Stimulated activated CD8-positive, alpha-beta memory T cell treated with anti-CD3 and anti-CD28 coated beads, Interleukin-12 subunit alpha, Interleukin-12 subunit beta, amount 100 ng/mL, for 4 hours (primary cell): ENCODE data around the gene SERP2.

Experiments
- DNase-seq: peaks from one replicate; pipeline ENCODE4 v3.0.0-alpha.2; 2020; ENCODE audit warnings: low read depth

The SERP2 gene

DNA sequence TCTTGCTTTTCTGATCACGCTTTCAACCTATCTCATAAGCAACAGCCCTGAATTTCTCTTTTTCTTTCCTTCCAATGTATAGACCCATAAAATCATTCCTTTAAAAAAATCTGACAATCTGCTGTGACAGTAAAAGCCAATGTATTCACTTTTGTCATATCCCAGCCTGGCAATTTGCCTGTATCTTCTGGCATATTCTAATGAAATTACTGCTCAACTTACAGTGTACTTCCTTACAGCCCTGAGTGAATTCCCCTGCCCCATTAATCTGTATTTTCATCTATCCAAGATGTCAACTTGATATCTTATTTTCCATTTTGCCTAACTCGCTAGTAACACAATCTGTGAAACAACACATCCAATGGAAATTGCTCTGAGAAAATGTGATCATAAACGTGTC, 18.0 kb upstream of the SERP2 start:
- DNase-seq = no peak

DNA sequence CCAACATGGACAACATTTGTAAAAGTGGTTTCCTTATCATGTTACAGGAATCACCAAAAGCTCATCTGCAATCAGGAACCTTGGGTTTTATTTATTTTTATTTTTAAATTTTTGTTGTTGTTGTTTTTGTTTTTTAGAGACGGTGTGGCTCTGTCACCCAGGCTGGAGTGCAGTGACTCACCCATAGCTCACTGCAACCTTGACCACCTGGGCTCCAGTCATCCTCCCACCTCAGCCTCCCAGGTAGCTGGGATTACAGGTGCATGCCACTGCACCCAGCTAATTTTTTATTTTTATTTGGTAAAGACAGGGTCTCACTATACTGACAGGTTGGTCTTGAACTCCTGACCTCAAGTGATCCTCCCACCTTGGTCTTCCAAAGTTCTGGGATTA, 13.6 kb upstream of the SERP2 start:
- DNase-seq = no peak

DNA sequence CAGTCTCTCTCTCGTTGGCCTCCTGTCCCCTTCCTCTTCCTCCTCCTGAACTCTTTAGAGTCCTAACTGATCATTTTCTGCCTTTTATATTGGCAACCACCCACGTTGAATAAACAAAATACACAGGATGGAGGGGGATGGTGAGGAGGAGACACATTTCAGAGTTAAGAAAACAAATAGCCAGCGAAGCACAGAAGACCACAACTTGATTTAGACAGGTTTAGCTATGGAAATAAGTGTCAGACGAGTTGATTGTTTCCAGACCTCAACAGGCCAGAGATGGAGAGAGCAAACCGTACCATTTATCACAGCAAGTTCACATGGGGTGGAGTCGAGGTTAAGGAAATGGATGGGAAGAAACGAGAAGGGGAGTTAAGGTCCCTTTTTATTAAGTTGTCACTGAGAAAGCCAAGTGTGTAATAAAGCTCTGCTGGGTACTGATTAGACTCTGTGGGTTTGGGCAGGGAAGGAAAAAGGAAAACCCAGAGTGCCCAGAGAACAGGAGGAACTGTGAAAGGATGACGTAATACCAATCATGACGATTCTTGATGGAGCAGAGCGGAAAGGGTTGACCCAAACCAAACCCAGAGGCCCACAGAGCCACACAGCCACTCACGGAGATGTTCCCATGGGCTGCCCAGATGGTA, 11.1 kb upstream of the SERP2 start:
- DNase-seq = no peak

DNA sequence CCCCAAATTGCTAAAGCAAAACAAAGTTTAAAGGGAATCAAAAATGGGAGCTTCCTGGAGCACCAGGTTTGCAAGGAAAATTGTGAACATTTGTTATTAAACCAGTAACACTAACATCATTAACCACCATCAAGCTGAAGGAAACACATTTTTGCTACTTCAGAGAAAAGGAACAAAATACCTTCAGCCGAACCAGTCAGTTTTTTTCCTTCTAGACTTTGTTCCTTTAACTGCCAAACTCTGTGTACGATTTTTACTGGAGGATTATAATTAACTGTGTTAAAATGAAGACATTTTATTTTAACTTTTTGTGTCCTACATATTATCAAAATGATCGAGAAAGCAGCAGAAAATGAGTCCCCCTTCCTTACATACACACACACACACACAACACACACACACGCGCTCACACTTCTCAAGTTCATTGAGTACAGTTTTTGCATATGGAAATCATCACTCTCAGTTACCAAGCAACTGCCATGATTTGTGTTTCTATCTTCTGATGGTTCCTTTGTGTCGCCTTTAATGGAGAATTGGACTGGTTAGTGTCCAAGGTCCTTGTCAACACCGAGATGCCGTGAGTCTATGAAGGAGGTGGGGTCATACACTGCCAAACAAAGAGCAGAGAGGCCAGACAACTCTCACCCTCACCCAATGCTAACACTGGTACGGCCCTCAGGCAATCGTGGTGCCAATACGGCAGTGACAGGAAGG, 9.8 kb upstream of the SERP2 start:
- DNase-seq = no peak

DNA sequence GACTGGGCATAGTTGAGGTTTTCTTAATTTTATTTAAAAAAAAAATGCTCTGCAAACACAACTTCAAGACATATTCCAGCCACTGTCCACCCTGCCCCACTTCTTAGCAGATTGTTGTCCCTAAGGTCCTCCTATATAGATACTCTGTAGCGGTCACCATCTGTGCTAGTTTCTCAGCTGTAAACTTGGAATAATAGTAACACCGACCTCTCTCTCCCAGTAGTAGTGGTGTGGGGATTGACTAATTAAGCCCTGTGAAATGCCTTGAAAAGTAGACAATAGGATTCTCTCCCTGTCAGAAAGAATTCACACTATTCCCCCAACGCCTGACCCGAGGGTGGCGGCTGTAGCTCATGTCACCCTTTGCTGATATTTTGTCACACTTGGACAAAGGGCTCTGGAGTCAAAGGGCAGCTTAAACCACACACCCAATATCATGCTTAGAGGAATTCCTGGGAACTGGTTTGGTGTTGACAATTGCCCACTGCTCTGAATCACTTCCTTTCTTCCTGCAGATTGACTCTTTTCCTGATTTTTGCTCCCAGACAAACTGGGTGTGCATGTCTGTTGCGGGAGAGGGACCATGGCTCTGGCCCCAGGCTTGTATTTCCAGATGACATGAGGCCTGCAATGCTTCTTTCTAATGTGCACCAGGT, 9.2 kb upstream of the SERP2 start:
- no peak for DNase-seq

DNA sequence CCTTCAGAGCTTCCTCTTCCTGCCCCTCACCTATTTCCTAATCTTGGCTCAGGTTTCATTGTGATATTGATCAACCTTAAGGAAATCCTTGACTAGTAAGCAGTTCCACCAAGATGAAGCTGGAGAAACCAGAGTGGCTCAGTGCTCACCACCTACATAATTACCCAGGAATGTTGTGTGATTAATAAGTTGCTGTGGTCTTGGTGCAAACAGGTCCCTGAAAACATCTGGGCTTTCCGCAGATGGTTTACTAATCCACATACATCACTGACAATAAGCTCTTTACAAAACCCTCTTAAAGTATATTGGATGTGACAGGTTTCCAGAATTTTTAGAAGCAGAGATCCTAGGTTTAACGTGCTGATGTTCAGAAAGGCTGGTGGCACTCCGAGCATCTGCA, 8.6 kb upstream of the SERP2 start:
- DNase-seq = no peak

DNA sequence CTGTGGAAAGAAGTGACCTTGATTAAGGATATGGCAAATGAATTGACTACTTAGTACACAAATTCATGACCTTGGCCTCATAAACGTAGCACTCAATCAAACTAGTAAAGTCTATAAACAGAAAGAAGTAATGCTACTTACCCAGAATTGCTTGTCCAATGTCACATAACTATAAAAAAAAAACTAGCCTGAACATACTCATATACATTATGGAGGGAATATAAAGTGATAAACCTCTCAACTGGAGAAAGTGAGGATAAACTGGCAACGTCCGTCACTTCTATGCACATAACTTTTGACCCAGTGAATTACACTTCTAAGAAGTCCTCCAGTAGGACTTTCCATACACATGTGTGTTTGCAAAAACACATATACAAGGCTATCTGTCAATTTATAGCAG, 7.7 kb upstream of the SERP2 start:
- no peak for DNase-seq

DNA sequence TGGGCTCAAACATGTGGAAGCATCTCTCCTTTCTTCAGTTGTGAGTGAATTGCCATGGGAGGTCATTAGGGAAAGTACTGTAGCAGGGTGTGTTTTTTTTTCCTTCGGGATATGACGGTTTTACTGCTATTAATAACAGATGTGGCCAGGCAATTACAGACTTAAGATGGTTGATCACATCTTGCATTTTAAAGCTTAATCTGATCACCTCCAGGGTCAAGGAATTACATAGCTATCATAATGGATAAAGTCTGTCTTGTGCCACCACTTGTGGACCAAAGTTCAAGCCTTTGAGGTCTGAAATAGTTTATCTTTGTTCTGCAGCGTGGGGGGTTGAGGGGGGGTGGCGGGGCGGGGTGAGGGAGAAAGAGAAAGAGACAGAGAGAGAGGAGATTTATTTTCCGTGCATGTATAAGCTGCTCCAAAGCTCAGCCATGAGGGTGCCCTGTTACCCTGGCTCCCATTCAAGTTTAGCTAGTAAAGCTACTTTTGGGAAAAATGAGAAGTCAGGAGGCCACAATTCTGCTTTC, 5.5 kb upstream of the SERP2 start:
- no peak for DNase-seq

DNA sequence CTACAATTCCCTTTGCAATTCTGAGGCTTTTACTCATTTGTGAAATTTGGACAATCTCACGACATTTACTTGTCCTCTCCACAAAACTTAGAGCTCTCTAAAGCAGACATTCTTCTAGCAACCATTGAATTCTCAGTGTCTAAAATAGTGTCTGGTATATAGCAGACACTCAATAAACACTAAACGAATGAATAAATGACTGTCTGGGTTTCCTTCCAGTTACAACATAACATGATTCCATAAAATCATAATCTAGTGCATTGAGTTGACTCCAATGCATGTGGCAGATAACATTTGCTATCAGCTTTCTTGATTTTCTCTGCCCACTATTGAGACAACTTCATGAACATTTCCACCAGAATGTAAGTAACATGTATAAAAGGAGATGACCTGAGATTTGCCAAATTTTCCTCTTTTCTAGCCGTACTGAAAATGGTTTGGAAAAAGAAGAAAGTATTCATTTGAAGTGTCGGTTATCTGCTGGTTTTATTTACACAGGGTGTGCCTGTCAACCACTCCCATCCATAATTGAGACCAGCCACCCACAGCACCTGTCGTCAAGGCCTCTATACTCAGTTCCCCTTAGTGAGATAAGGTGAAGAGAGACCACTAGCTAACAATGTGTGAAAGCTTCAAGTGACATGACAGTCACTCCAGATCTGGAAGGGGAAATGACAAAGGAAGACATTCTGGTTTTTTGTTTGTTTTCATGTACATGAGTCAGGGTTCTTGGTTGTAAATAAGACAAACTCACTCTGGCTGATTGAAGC, 4.8 kb upstream of the SERP2 start:
- DNase-seq = no peak

DNA sequence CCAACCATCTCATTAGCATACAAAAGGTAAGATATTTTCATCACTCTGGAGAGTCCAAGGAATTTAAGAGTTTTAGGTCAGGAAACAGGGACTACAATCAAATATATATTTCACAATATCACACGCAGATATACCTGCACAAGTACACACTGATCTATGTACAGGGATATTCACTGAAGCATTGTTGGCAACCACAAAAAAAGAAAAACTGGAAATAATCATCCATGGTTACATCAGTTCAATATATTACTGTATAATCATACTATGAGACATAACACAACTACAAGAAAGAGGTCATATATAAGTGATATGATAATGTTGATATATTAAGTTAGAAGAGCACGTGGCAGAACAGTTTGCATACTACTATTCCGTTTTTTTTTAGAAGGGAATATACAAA, 2.2 kb upstream of the SERP2 start:
- no peak for DNase-seq

DNA sequence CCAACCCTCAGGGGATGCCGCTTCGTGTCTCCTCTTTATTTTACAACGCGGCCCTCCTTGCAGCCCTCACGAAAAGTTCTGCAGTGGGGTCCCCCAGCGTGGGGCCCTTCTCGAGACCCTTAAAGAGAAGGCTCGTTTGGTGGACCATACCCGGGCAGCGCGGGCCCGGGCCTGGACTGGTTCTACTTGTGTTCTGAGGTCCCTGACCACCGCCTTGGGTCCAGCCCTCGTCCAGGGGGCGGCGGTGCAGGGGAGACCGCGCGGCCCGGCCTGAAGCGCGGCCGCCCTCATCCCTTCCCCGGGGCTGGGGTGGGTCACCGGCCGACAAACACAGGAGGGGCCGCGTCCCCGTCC, 400 bp upstream of the SERP2 start:
- no peak for DNase-seq

DNA sequence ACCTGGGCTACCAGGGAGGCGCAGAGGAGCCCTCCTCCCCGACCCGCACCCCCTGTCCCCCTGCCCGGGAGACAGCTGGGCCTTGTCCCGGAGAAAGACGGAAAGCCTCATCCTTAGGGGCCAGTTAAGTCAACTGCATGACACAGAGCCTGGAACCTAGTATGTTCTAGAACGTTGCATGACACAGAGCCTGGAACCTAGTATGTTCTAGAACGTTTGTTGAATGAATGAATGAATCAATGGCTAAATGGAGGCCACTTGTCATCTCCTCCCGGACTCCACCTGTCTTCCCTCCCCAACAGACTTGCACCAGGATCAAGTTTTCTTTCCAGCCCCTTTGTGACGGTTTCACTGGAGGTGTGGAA, 706 bp downstream of the SERP2 start:
- DNase-seq = no peak

DNA sequence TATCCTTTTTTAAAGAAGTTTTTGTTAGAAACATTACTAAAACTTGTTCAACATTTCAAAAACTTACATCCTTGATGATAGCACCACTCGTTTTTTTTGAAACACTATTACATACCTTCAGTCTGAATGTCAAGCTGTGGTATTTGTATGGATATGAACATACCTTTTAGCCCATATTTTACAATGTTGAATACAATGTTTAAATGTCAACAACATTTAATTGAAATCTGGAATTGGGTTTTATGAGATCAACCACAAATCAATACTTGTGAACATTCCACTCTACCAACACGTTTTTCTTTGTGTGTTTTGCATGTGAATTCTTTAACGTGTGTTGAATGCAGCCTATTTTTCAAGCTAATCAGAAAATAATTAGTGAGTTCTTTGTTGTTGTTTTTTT, 4.7 kb downstream of the SERP2 start:
- no peak for DNase-seq

DNA sequence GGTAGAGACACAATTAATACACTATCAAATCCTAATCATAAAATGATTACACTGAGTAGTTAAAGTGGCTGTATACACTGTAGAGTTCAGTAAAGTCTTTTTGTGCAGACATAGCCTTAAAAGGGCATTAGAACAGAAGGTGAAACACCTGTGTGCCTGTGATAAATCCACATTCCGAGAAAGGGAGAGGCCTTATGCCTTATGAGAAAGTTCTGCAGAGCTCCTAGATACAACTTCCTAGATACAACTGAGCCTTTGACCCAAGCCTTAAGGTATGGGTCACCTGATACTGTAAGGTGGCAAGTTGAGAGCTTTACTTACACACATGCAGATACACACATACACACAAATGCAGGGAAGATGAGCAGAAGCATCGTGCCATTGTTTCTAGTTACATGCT, 6.3 kb downstream of the SERP2 start:
- DNase-seq = no peak

DNA sequence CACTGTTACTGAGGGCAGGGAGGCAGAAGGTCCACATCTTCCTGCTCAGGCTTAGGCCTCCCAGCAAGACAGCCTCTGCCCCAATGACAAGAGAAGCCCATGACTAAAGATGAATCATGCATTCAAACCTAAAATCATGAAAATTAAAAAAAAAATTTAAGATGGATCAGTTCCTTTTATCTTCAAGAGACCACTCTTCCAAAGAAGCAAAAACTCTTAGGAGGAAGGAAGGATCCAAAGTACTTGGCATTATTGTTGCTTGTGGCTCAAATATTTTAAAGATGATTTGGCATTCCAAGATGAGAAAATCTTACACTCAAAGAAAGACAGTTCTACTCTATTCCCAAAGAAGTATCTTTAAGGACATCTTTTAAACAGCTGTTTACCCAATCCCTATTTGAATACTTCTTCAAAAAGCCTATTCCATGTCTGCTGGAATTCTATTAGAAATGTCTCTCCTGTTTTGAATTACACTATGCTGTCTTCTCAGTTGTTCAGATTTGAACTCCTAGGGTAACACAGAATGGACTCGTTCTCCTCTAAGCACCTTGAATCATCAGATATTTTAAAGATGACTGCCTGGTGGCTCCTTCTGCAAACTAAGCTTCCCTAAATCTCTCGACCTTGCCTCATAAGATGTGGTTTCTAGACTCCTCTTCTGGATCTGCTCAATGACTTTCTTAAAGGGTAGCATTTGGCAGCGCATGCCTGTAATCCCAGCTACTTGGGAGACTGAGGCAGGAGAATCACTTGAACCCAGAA, 7.0 kb downstream of the SERP2 start:
- no peak for DNase-seq

DNA sequence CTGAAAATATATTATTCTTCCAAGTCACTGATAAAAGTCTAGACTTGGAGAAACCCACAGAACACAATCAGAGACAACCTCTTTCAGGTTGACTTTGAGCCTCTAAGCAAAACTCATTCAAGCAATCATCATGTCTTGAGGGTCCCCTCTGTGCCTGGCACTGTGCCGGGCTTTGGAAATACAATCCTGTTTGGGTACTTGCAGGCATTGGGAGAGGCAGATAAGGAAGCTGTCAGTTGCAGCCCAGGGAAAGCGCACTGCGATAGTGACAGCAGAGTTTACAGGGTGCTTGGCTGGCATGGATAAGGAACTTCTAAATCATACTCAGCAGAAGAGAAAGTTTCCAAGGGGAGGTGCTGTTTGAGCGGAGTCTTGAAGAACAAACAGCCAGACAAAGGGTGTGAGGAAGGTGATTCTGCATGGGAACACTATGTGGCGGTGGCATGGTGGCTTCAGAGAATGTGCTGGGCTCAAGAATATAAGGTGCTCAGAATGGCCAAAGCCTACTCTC, 9.1 kb downstream of the SERP2 start:
- DNase-seq = no peak

DNA sequence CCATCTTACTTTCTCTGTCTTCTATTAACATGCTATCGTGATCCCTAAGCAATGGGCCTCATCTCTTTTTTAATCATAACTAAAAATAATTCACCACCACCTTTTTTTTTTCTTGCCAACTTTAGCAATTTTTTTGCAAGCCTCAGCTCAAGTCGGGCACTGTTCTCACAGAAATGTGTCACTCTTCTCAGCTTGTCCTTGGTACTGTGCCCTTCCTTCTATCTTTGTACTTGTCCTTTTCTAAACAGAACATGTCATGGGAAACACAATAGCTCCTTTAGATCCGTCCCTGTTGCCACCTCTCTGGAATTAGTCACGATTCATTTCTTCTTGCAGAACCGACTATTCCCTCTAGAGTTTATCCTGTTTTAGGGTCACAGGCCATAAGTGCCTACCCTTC, 10.3 kb downstream of the SERP2 start:
- no peak for DNase-seq

DNA sequence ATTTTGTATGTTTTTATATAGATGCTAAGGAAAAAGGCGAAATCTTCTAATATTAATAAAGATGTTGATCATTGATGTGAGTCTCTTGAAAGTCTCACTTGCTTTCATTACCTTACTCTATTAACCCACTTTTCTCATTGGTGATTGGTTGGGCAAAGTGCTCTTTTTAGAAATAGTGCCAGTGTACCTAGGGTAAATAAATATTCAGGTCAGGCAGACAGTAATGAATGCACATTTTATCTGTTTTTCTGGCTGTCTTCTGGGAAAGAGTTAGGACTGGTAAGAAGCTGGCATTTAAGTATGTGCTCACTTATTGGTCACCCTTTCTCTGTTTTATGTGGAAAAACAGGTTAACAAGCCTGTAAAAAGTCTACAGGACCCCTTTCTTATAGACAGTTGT, 11.2 kb downstream of the SERP2 start:
- no peak for DNase-seq

DNA sequence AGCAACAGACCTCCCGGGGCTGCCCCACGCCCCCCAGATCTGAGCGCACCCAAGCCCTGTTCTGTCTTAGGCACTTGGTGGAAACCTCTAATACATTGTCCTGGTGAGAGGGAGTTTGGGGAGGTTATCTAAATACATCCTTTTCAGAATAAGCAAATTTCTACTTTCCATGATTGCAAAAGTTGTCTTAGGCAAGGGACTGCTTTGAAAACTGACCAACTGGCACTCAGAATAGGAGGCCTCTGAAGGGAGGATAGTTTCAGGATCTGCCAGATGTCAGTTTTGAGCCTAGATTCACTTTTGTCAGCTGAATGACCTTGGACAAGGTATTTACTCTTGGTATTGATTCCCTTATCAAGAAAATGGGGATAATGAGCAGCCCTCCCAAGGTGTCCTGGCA, 11.8 kb downstream of the SERP2 start:
- DNase-seq = no peak

DNA sequence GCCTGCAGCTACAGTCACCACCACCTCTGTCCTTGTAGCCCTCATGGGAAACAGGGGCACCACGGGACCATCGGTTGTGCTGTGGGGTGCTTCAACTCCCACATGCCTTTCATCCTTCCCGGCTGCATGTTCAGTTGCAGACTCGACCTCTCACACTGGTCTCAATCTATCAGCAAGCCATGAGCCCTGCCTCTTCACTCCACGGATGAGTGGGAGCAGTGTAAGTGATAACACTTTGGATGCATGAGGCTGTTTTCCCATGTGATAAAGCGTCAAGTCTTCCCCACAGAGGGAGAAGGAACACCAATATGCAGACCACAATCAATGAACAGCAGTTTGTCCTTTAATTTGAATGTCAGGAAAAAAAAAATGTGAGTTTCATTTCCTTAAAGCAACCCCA, 12.2 kb downstream of the SERP2 start:
- DNase-seq = no peak

DNA sequence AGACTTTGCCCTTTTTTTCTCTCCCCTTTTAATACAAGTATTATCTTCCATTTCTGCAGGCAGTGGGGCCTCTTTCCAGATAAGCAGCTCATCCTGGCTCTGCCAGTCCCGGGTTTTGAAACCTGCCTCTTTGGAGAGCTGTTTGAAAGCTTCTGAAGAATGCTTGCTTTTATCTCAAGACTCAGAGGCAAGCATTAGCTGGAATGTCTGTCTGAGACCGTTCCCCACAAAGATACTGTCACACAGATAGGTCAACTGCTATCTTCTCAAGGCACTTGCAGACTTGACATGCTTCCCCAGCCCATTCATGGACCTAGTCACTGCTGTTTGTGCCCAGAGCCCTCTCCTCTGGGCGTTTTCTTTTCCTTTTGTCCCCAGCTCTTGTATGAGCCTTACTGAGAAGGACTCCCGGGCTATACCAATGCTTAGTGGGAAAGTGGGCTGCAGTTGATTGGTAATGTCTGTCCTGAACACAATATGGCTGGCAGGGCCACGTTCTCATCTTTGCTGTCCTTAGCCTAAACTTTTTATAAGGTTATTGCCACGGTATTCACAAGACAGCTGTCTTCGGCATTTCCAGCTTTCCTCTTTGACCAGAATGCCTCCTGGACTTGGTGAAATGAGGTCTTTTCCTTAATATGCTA, 13.4 kb downstream of the SERP2 start:
- DNase-seq = no peak
